Medulla oblongata (tissue), 1 donor: ENCODE data around the gene PPFIA1.

Experiments
- DNase-seq: peaks from one replicate; pipeline ENCODE4 v3.0.0-alpha.2; 2015; ENCODE audit errors: extremely low spot score

The PPFIA1 gene

GRCh38 chr11:70432065-70432464 lies 161.6 kb downstream of the PPFIA1 start:
- DNase-seq: no peak

- DNase-seq: no peak
Observed at GRCh38 chr11:70432580-70432979, 162.1 kb downstream of the PPFIA1 start.

GRCh38 chr11:70433038-70433437 lies 162.5 kb downstream of the PPFIA1 start:
- no peak for DNase-seq

GRCh38 chr11:70433526-70433925 lies 163.0 kb downstream of the PPFIA1 start:
- DNase-seq: no peak
